ENCODE measurements around the gene GNAQ.

DNA sequence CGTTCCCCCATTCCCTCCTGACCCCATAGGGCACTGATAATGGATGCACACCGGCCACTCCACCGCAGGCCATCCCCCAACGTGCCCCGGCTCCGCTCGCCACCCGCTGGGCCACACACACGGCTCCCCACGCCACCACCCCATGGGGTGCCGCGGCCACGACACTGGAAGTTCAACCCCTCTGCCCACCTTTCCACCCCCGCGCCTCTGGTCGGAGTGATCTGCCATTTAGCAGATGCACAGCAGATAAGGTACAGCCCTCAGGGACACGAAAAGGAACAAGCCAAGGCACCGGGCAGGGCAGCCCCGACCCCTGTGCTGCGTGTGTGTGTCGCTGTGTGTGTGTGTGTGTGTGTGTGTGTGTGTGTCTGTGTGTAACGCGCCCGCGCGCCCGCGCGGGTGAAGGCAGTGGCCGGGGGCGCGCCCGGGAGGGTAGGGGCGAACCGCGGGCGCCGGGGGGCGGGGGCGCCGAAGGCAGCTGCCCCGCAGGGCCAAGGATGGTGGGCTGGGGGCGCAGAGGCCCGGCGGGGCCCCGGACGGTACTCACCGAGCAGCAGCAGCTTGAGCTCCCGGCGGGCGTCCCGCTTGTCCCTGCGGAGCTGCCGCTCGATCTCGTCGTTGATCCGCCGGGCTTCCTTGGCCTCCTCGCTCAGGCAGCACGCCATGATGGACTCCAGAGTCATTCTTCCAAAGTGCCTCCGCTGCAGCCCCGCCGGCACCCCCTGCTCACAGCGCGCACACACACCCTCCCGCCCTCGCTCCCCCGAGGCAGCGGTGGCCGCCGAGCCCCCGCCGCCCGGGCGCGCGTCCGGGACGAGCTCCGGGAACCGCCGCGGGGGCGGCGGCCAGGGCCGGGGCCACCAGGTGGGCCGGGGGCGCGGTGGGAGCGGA lies 813 bp downstream of the GNAQ start:
- TF ChIP-seq, protein P1, sequence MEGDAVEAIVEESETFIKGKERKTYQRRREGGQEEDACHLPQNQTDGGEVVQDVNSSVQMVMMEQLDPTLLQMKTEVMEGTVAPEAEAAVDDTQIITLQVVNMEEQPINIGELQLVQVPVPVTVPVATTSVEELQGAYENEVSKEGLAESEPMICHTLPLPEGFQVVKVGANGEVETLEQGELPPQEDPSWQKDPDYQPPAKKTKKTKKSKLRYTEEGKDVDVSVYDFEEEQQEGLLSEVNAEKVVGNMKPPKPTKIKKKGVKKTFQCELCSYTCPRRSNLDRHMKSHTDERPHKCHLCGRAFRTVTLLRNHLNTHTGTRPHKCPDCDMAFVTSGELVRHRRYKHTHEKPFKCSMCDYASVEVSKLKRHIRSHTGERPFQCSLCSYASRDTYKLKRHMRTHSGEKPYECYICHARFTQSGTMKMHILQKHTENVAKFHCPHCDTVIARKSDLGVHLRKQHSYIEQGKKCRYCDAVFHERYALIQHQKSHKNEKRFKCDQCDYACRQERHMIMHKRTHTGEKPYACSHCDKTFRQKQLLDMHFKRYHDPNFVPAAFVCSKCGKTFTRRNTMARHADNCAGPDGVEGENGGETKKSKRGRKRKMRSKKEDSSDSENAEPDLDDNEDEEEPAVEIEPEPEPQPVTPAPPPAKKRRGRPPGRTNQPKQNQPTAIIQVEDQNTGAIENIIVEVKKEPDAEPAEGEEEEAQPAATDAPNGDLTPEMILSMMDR (IDR thresholded peaks at IDR 0.05): peak in 1 of 6 experiments; percentile 20
- TF ChIP-seq EP300 (IDR thresholded peaks at IDR 0.05): no peak

Data from upper lobe of left lung (tissue), 4 donors.